Cortex of kidney (tissue), 1 donor: Measurements from ENCODE around the gene KAZN.
"Not testable (repeated sequence)": the region's sequence is repeated elsewhere in the genome, so short reads cannot be mapped to it uniquely, and the experiment has no call there.

Experiments used
- DNase-seq: peaks from one replicate; lab custom pipeline; 2025; lab: John Stamatoyannopoulos, UW

The KAZN gene

GRCh38 chr1:15038232-15039016 is 439.9 kb downstream of the KAZN start:
- DNase-seq: no peak

- no peak for DNase-seq
Observed at GRCh38 chr1:15039017-15039648, 440.6 kb downstream of the KAZN start.

- DNase-seq: no peak
Observed at GRCh38 chr1:15039901-15040300, 441.4 kb downstream of the KAZN start.

GRCh38 chr1:15040685-15041084 is 442.2 kb downstream of the KAZN start:
- DNase-seq: not testable (repeated sequence)

GRCh38 chr1:15042866-15043265 is 444.4 kb downstream of the KAZN start:
- no peak for DNase-seq

- no peak for DNase-seq
Observed at GRCh38 chr1:15043934-15044333, 445.4 kb downstream of the KAZN start.

- no peak for DNase-seq
Observed at GRCh38 chr1:15045123-15045522, 446.6 kb downstream of the KAZN start.

GRCh38 chr1:15046487-15047165 is 448.1 kb downstream of the KAZN start:
- DNase-seq: no peak

GRCh38 chr1:15047237-15047636 is 448.8 kb downstream of the KAZN start:
- DNase-seq: no peak

GRCh38 chr1:15048437-15048980 is 450.0 kb downstream of the KAZN start:
- no peak for DNase-seq

- DNase-seq: no peak
Observed at GRCh38 chr1:15049067-15049466, 450.6 kb downstream of the KAZN start.

GRCh38 chr1:15051882-15052528 is 453.5 kb downstream of the KAZN start:
- no peak for DNase-seq

- no peak for DNase-seq
Observed at GRCh38 chr1:15053153-15053552, 454.7 kb downstream of the KAZN start.

- DNase-seq: no peak
Observed at GRCh38 chr1:15055736-15056415, 457.4 kb downstream of the KAZN start.

GRCh38 chr1:15056515-15057285 is 458.2 kb downstream of the KAZN start:
- DNase-seq: no peak

- no peak for DNase-seq
Observed at GRCh38 chr1:15057834-15058233, 459.3 kb downstream of the KAZN start.

- DNase-seq: no peak
Observed at GRCh38 chr1:15058261-15058660, 459.8 kb downstream of the KAZN start.

GRCh38 chr1:15060104-15060503 is 461.6 kb downstream of the KAZN start:
- DNase-seq: no peak

- no peak for DNase-seq
Observed at GRCh38 chr1:15062479-15063099, 464.1 kb downstream of the KAZN start.

GRCh38 chr1:15063346-15063745 is 464.9 kb downstream of the KAZN start:
- no peak for DNase-seq
